GM23338 (cell line): ENCODE results near the gene AGPAT4. TPM values are rescaled to one million over a fixed set of nuclear protein-coding genes. Genes with fewer than 3 reads are reported as not detected.

Experiments used
- ATAC-seq: fragments of 200-7000 bp; cut with Tn5 transposase; 3 replicates; pipeline ENCODE4 v1.9.1; 2020
- DNase-seq: peaks from one replicate; pipeline ENCODE4 v3.0.0-alpha.2; 2015; ENCODE audit warnings: low spot score
- H2AFZ ChIP-seq: fragments of 200-600 bp; sonication (generic); 2 replicates; pipeline ENCODE4 v1.8.0; 2016; ENCODE audit warnings: antibody characterized with exemption, mild to moderate bottlenecking, moderate library complexity
- H3F3A ChIP-seq: fragments of 200-600 bp; sonication (generic); replicated peaks from 2 replicates; pipeline ENCODE4 v1.8.0; 2017; ENCODE audit warnings: antibody characterized with exemption, mixed run types, low read depth
- H3K27ac ChIP-seq: fragments of 200-600 bp; sonication (generic); 2 replicates; pipeline ENCODE4 v1.6.1; 2016; ENCODE audit warnings: low read depth
- H3K27me3 ChIP-seq: fragments of 200-600 bp; sonication (generic); 2 replicates; pipeline ENCODE4 v1.8.0; 2016; ENCODE audit warnings: mild to moderate bottlenecking, mixed run types, moderate library complexity; ENCODE audit not compliant: insufficient read depth
- H3K36me3 ChIP-seq: fragments of 200-600 bp; sonication (generic); 2 replicates; pipeline ENCODE4 v1.8.0; 2016; ENCODE audit warnings: mild to moderate bottlenecking; ENCODE audit not compliant: insufficient read depth
- H3K4me1 ChIP-seq: fragments of 200-600 bp; sonication (generic); 2 replicates; pipeline ENCODE4 v1.8.0; 2016; ENCODE audit warnings: mild to moderate bottlenecking, moderate library complexity; ENCODE audit not compliant: insufficient read depth
- H3K4me2 ChIP-seq: fragments of 200-600 bp; sonication (generic); 2 replicates; pipeline ENCODE4 v1.7.1; 2017; ENCODE audit warnings: mixed run types
- H3K4me3 ChIP-seq: fragments of 200-600 bp; sonication (generic); 2 replicates; pipeline ENCODE4 v1.6.1; 2016; ENCODE audit warnings: mixed run types
- H3K79me2 ChIP-seq: fragments of 200-600 bp; sonication (generic); replicated peaks from 2 replicates; pipeline ENCODE4 v1.8.0; 2017; ENCODE audit warnings: mild to moderate bottlenecking; ENCODE audit not compliant: insufficient read depth
- H3K9me2 ChIP-seq: fragments of 200-600 bp; sonication (generic); 2 replicates; pipeline ENCODE4 v1.8.0; 2017; ENCODE audit not compliant: insufficient read depth
- H4K20me1 ChIP-seq: fragments of 200-600 bp; sonication (generic); replicated peaks from 2 replicates; pipeline ENCODE4 v1.8.0; 2017; ENCODE audit warnings: mild to moderate bottlenecking; ENCODE audit not compliant: insufficient read depth
- H3K27ac Mint-ChIP-seq: 2 replicates; pipeline ENCODE4 v1.8.0; 2020; ENCODE audit warnings: inconsistent platforms, mild to moderate bottlenecking, moderate library complexity, mixed read lengths
- H3K27me3 Mint-ChIP-seq: 3 replicates; pipeline ENCODE4 v1.8.0; 2022; ENCODE audit warnings: low read depth, mild to moderate bottlenecking, moderate library complexity, mixed read lengths, inconsistent platforms; ENCODE audit not compliant: insufficient read depth, poor library complexity
- H3K36me3 Mint-ChIP-seq: 3 replicates; pipeline ENCODE4 v1.8.0; 2021; ENCODE audit warnings: low read depth, mild to moderate bottlenecking, inconsistent platforms, moderate library complexity, mixed read lengths
- H3K4me1 Mint-ChIP-seq: 3 replicates; pipeline ENCODE4 v1.8.0; 2020; ENCODE audit warnings: mild to moderate bottlenecking, inconsistent platforms, mixed read lengths
- H3K4me3 Mint-ChIP-seq: 3 replicates; pipeline ENCODE4 v1.8.0; 2021; ENCODE audit warnings: moderate library complexity, mild to moderate bottlenecking, inconsistent platforms, mixed read lengths
- H3K9me3 Mint-ChIP-seq: 3 replicates; pipeline ENCODE4 v1.8.0; 2020; ENCODE audit warnings: moderate library complexity, mild to moderate bottlenecking, inconsistent platforms, mixed read lengths
- CREB1 ChIP-seq: fragments of 250-450 bp; sonication (Bioruptor Pico); IDR thresholded peaks from 2 replicates; pipeline ENCODE4 v1.5.0; 2020; ENCODE audit warnings: low read depth, mild to moderate bottlenecking, moderate library complexity
- EZH2 ChIP-seq: fragments of 200-600 bp; sonication (generic); IDR thresholded peaks from one replicate; pipeline ENCODE4 v1.8.0; 2017; ENCODE audit warnings: antibody characterized with exemption, mild to moderate bottlenecking, low read depth; ENCODE audit not compliant: unreplicated experiment
- JUNB ChIP-seq: IDR thresholded peaks from one replicate; pipeline ENCODE4 v1.6.1; 2016; ENCODE audit warnings: antibody characterized with exemption; ENCODE audit not compliant: unreplicated experiment
- NANOG ChIP-seq: IDR thresholded peaks from 2 replicates; pipeline ENCODE4 v1.6.1; 2016; ENCODE audit warnings: antibody characterized with exemption, borderline replicate concordance
- POLR2AphosphoS5 ChIP-seq: IDR thresholded peaks from 2 replicates; pipeline ENCODE4 v1.6.1; 2016; ENCODE audit warnings: antibody characterized with exemption, low read depth
- STAT1 ChIP-seq: IDR thresholded peaks from one replicate; pipeline ENCODE4 v1.6.1; 2016; ENCODE audit warnings: antibody characterized with exemption; ENCODE audit not compliant: unreplicated experiment
- ZNF114 ChIP-seq: fragments of 250-450 bp; sonication (Bioruptor Pico); IDR thresholded peaks from 2 replicates; pipeline ENCODE4 v1.5.0; 2020; ENCODE audit warnings: mild to moderate bottlenecking, moderate library complexity
- ZNF331 ChIP-seq: fragments of 250-450 bp; sonication (Bioruptor Pico); IDR thresholded peaks from 2 replicates; pipeline ENCODE4 v1.5.0; 2020; ENCODE audit warnings: low read depth, mild to moderate bottlenecking, moderate library complexity
- polyA plus RNA-seq: library from polyadenylated mRNA; unstranded; fragments of >200 nt; fragmentation: Nextera tagmentation; extraction: Ambion mirVana; gene quantifications from 2 replicates; pipeline ENCODE4 v1.2.1, GENCODE V29; 2016
- total RNA-seq: library from RNA; depleted of rRNA; stranded (reverse); fragments of >200 nt; shearing (Covaris generic); gene quantifications from 2 replicates; pipeline ENCODE4 v1.2.3, GENCODE V29; 2014
- TF ChIP-seq, protein P1 (sequence below): fragments of 250-450 bp; sonication (Bioruptor Pico); IDR thresholded peaks from 2 replicates; pipeline ENCODE4 v1.5.0; 2020; ENCODE audit warnings: mild to moderate bottlenecking, moderate library complexity

AGPAT4 gene
- total and polyA plus RNA-seq, 2 experiments from 2014 or later: 8.9 to 19.3 TPM

DNA sequence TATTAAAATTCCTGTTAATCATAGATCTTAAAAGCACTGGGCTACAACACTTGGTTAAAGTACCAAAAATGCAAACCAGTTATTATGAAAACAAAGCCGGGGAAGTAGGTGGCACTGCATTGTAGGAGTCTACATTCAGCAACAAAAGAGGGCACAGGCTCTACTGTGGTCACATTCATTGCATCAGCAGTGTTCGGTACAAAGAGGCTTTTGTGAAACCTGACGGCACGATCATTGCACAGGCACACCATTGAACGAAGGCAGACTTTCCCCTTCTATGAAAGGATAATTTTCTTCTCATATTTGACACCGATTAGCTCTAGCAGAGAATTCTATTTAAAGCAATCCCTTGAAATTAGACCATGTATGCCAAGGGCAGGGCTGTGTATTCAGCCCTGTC, 44.6 kb upstream of the AGPAT4 start:
- Histone ChIP-seq H3K9me2 (peaks cover 12% of the 10 kb centered on the region; the same call in 1 of the 2 replicates), H3K4me1 (peaks cover 5% of the 10 kb centered on the region; the same call in 1 of the 2 replicates), H2AFZ (no peak overlapping the region), H3K27me3 (no peaks in the 10 kb centered on the region), H3K4me3 (no peak overlapping the region), H3F3A (no peaks in the 10 kb centered on the region), H3K4me2 (no peak overlapping the region), H4K20me1 (no peaks in the 10 kb centered on the region), H3K27ac (no peak overlapping the region), H3K79me2 (no peaks in the 10 kb centered on the region), H3K36me3 (peaks cover 5% of the 10 kb centered on the region; the same call in 1 of the 2 replicates)
- H3K36me3 Mint-ChIP-seq: peaks cover 28% of the 10 kb centered on the region
- no peak overlapping the region for H3K4me3 Mint-ChIP-seq
- no peak for TF ChIP-seq EZH2
- no peak for TF ChIP-seq JUNB
- TF ChIP-seq POLR2AphosphoS5: no peak
- TF ChIP-seq CREB1 (CRISPR knock-in tag): no peak
- TF ChIP-seq ZNF331 (CRISPR knock-in tag): no peak
- TF ChIP-seq, protein P1, sequence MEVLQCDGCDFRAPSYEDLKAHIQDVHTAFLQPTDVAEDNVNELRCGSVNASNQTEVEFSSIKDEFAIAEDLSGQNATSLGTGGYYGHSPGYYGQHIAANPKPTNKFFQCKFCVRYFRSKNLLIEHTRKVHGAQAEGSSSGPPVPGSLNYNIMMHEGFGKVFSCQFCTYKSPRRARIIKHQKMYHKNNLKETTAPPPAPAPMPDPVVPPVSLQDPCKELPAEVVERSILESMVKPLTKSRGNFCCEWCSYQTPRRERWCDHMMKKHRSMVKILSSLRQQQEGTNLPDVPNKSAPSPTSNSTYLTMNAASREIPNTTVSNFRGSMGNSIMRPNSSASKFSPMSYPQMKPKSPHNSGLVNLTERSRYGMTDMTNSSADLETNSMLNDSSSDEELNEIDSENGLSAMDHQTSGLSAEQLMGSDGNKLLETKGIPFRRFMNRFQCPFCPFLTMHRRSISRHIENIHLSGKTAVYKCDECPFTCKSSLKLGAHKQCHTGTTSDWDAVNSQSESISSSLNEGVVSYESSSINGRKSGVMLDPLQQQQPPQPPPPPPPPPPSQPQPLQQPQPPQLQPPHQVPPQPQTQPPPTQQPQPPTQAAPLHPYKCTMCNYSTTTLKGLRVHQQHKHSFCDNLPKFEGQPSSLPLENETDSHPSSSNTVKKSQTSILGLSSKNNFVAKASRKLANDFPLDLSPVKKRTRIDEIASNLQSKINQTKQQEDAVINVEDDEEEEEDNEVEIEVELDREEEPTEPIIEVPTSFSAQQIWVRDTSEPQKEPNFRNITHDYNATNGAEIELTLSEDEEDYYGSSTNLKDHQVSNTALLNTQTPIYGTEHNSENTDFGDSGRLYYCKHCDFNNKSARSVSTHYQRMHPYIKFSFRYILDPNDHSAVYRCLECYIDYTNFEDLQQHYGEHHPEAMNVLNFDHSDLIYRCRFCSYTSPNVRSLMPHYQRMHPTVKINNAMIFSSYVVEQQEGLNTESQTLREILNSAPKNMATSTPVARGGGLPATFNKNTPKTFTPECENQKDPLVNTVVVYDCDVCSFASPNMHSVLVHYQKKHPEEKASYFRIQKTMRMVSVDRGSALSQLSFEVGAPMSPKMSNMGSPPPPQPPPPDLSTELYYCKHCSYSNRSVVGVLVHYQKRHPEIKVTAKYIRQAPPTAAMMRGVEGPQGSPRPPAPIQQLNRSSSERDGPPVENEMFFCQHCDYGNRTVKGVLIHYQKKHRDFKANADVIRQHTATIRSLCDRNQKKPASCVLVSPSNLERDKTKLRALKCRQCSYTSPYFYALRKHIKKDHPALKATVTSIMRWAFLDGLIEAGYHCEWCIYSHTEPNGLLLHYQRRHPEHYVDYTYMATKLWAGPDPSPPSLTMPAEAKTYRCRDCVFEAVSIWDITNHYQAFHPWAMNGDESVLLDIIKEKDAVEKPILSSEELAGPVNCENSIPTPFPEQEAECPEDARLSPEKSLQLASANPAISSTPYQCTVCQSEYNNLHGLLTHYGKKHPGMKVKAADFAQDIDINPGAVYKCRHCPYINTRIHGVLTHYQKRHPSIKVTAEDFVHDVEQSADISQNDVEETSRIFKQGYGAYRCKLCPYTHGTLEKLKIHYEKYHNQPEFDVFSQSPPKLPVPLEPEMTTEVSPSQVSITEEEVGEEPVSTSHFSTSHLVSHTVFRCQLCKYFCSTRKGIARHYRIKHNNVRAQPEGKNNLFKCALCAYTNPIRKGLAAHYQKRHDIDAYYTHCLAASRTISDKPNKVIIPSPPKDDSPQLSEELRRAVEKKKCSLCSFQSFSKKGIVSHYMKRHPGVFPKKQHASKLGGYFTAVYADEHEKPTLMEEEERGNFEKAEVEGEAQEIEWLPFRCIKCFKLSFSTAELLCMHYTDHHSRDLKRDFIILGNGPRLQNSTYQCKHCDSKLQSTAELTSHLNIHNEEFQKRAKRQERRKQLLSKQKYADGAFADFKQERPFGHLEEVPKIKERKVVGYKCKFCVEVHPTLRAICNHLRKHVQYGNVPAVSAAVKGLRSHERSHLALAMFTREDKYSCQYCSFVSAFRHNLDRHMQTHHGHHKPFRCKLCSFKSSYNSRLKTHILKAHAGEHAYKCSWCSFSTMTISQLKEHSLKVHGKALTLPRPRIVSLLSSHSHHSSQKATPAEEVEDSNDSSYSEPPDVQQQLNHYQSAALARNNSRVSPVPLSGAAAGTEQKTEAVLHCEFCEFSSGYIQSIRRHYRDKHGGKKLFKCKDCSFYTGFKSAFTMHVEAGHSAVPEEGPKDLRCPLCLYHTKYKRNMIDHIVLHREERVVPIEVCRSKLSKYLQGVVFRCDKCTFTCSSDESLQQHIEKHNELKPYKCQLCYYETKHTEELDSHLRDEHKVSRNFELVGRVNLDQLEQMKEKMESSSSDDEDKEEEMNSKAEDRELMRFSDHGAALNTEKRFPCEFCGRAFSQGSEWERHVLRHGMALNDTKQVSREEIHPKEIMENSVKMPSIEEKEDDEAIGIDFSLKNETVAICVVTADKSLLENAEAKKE (CRISPR knock-in tag): no peak
- TF ChIP-seq STAT1: no peak
- no peak for TF ChIP-seq ZNF114 (CRISPR knock-in tag)
- no peak for TF ChIP-seq NANOG
- H3K27me3 Mint-ChIP-seq: peaks cover 2% of the 10 kb centered on the region
- peaks cover 13% of the 10 kb centered on the region for H3K4me1 Mint-ChIP-seq
- ATAC-seq (no peak), DNase-seq (no peak)
- H3K27ac Mint-ChIP-seq: no peak overlapping the region; the same call in 1 of the 2 replicates
- H3K9me3 Mint-ChIP-seq: peaks cover 35% of the 10 kb centered on the region
